ENCODE results near the gene MARCHF6.
"Not testable (repeated sequence)": the region's sequence is repeated elsewhere in the genome, so short reads cannot be mapped to it uniquely, and the experiment has no call there.

The MARCHF6 gene, protein sequence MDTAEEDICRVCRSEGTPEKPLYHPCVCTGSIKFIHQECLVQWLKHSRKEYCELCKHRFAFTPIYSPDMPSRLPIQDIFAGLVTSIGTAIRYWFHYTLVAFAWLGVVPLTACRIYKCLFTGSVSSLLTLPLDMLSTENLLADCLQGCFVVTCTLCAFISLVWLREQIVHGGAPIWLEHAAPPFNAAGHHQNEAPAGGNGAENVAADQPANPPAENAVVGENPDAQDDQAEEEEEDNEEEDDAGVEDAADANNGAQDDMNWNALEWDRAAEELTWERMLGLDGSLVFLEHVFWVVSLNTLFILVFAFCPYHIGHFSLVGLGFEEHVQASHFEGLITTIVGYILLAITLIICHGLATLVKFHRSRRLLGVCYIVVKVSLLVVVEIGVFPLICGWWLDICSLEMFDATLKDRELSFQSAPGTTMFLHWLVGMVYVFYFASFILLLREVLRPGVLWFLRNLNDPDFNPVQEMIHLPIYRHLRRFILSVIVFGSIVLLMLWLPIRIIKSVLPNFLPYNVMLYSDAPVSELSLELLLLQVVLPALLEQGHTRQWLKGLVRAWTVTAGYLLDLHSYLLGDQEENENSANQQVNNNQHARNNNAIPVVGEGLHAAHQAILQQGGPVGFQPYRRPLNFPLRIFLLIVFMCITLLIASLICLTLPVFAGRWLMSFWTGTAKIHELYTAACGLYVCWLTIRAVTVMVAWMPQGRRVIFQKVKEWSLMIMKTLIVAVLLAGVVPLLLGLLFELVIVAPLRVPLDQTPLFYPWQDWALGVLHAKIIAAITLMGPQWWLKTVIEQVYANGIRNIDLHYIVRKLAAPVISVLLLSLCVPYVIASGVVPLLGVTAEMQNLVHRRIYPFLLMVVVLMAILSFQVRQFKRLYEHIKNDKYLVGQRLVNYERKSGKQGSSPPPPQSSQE

DNA sequence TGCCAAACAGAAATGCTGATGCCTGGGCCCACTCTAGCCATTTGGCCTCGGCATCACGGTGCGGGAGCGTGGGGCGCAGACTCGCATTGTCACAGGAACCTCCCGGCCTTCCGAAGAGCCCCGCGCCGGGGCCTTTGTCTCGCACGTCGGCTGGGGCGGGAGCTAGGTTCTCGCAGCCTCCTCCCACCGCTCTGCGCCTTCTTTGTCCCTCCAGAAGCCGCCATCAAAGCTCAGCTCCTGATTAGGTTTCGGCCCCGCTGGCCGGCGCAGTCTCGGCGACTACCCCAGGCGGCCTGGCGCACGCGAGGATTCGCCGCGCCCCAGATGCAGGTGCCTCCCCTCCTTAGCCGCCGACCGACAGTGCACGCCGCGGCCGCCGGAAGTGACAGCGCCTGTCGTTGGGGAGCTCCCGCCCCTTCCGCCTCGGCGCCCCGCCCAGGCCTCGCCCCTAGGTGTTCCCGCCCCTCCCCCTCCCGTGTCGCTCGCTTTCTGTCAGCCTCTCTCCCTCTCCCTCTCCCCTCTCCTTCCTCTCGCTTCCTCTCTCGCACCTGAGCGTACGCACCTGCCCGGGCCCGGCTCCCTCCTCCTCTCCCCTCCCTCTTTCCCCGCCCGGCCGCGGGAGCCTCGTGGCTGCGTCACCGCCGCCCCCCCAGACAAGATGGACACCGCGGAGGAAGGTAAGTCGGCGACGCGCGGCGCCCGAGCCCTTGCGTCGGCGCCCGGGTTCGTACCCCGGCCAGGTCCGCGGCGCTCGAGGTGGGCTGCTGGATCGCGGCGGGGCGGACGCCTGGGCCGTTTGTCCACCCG, at the start of gene MARCHF6:
Gene MARCHF6, plus strand, starts transcription at position 455 of the 807 bp plus-strand sequence. Its CDS starts 204 bp downstream, at position 659.
- peak; percentile 96 for DNase-seq

DNA sequence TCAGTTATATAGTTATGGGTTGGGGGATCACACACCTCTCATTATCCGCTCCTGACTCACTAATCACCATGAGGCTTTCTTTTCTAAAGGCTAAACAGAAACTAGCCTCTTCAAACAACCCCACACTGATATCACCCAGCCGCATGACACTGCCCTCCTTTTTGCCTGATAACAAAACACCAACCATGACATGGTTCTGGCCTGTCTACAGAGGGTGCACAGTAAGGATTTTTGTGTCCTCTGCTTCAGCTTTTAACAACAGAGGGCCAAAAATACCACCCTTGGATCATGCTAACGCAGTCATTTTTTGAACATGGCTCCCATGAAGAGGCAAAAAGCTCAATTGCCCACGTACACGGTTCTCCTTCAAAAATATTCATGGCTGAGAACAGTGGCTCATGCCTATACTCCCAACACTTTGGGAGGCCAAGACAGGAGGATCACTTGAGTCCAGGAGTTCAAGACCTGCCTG, 49.8 kb upstream of the MARCHF6 start:
- DNase-seq = no peak

DNA sequence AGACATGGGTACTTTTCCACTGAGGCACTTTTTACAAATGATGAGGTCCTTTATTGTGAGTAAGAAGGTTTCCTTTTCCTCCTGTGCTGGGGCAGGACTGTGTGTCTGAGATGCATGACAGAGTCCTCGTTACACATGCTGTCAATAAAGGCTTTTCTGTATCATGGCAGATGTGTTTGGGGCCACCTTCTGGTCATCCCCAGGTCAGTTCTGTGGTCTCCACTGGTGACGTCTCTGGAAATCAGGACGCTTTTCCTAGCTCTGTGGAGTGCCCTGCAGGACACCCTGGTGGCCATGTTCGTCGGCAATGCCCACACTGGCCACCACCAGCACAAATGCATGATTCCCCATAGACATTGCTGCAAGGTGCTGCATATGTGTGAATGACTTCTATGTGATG, 48.6 kb upstream of the MARCHF6 start:
- DNase-seq = no peak

DNA sequence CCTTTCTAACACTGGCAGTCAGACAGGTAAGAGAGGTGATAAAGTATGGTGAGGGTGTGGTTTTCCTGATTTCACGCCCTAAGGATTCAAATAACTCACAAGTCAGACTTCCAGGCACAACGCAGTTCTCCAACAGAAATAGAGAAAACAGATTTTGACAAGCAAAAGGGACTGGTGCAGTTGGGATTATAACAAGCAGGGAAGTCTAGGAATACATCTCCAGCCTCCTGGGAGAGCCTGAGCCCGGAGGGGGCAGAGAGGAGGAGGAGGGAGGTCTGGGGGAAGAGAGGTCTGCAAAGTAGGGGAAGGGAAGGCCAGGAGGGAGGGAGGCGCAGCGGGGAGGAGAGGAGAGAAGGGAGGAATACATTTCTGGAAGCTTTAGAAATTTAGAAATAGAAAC, 47.4 kb upstream of the MARCHF6 start:
- DNase-seq = no peak

DNA sequence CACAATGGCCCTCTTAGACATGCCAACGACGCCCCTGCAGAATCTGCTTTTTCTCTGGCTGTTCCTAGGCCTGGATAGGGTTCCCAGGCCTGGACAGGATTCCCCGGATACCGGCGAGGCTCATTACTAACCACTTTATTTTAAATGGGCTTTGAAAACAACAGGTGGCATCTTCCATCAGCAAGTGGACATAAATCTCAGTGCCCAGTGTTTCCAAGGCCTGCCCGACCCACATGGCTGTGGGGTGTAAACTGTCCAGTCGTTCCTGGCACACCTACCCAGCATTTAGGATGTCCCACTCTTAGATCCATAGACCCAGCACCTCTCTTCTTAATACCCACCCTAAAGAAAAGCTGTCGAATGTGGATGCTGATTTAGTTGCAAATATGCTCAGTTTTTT, 46.7 kb upstream of the MARCHF6 start:
- no peak for DNase-seq

DNA sequence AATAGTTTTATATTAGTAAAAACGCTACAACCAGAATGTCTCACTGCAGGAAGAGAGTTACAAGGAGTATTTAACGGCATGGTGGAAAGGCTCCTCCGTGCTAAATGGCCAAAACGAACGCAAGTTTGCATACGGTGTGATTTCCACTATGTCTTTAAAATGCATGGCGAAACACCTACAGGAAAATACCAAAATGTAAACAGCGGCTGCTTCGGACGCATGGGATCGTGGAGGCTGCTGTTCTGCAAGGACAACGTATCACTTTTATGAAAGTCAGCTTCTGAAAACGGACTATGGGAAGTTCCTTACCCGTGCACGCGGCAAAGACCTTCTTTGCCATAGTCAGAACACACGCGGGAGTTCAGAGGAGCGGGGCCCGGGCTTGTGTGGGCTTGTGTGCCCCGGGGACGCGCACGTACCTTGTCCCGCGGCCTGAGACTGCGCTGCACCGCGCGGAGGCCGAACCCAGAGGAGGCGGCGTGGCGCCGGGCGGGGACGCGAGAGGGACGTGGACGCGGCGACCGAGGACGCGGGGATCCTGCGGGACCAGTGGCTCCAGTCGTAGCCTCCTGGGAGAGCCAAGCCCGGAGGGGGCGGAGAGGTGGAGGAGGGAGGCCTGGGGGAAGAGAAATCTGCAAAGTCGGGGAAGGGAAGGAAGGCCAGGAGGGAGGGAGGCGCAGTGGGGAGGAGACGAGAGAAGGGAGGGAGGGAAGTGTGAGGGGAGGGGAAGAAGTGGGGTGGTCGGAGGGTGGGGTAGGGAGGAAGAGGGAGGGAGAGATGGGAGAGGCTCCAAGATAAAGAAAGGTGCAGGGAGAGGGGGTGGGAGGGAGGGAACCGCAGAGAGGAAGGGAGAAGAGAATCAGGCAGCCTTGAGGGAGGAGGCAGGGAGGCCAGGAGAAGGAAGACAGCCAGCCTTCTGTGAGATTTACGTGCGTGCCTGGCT, 46.0 kb upstream of the MARCHF6 start, which contains the start of gene CMBL:
Gene CMBL, minus strand, starts transcription at position 697 of the 943 bp plus-strand sequence. CDS start 17,140 bp downstream, outside the sequence.
- DNase-seq = peak; percentile 49

DNA sequence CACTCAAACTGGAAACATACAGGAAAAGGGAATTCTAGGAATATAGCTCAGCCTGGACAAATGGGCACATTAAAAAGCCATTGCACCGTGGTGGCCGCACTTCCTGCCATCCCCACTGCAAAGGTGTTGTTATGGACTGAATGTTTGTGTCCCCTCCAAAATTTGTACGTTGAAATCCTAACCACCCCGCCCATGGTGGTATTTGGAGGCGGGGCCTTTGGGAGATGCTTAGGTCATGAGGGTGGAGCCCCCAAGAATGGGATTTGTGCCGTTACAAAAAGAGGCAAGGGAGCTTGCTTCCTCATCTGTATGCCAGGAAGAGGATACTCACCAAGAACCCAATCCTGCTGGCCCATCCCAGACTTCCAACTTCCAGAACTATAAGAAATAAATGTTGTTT, 44.7 kb upstream of the MARCHF6 start:
- DNase-seq = no peak

DNA sequence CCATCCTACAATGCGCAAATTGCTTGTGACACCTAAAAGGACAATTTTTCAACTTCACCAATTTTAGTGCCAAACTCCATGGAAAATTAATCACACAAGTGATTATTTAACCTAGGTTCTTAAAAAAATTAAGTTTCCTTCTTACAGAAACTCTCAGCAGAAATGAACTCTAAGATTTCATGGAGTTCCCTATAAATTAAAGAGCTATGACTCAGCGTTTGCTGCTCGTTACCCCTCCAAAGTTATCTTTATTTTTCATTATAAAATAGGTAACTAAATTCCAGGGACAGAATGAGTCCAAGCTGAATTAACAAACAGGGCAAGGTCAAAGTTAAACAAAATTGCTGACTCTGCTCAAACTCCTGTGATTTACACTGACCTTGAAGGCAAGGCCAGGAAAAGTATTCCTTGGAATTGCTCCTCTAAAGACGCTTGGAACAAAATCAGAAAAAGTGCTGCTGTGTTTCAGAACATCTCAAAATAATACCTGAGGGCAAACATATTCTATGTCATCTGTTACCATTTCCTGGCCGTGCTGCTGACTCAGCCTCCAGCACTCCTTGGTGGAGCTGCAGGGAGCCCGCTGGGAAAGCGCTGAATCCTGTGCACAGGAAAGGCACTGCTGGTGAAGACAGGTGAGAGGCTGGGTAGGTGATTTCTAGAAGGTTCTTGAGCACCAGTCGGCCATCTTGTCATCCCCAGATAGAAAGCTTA, 43.3 kb upstream of the MARCHF6 start:
- DNase-seq = peak; percentile 8

DNA sequence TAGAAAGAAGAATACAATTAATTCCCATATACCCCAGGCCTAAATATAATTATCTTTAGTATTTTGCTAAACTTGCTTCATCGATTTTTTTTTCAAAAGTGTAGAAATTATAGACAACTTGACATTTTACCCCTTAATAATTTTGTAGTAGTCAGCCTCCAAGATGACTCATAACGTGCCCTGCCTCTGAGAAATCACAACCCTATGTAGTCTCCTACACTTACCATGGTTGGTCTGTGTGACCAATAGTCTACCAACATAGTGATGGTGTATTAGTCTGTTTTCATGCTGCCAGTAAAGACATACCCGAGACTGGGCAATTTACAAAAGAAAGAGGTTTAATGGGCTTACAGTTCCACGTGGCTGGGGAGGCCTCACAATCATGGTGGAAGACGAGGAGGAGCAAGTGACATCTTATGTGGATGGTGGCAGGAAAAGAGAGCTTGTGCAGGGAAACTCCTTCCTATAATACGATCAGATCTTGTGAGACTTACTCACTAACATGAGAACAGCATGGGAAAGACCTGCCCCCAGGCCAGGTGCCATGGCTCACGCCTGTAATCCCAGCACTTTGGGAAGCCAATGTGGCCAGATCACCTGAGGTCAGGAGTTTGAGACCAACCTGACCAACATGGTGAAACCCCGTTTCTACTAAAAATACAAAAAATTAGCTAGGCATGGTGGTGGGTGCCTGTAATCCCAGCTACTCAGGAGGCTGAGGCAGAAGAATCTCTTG, 42.5 kb upstream of the MARCHF6 start:
- not testable (repeated sequence) for DNase-seq

DNA sequence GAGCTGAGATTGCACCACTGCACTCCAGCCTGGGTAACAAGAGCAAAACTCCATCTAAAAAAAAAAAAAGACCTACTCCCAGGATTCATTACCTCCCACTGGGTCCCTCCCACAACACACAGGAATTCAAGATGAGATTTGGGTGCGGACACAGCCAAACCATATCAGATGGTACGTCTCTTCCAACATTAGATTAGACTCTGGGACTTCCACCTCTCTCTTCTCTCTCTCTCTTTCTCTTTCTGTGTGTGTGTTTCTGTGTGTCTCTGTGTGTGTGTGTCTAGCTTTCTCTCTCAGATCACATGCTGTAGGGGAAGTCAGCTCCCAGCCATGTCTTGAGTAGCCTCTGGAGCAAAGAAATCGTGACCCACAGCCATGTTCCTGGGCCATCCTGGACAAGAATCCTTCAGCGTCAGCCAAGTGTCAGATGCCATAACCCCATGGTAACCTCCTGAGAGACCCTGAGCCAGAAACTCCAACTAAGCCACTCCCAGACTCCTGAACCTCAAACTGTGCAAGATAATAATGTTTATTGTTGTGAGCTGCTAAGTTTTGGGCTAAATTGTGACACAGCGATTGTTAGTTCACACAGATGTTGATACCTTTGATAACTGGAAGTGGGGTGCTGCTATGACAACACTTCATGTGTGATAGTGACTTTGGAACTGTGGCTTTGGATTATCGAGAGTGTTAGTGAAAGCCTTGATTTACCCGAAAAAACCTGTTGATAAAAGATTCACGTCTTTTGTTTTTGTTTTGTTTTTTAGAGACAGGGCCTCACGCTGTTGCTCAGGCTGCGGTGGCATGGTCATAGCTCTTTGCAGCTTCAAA, 41.7 kb upstream of the MARCHF6 start:
- no peak for DNase-seq

DNA sequence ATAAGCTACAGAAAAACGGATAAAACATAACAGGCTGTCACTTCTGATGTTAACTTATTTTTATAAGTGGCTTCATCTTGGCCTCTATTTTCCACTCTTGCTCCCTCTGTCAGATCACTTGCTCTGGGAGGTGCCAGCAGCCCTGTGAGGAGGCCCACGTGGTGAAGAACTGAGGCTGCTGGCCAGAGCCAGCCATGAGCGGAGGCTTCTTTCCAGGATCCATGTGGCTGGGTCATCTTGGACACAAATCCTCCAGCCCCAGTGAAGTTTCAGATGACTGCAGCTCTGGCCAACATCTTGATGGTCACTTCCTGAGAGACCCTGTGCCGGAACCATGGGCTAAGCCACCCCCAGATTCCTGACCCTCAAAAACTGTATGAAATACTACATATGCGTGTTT, 38.3 kb upstream of the MARCHF6 start:
- DNase-seq = no peak

DNA sequence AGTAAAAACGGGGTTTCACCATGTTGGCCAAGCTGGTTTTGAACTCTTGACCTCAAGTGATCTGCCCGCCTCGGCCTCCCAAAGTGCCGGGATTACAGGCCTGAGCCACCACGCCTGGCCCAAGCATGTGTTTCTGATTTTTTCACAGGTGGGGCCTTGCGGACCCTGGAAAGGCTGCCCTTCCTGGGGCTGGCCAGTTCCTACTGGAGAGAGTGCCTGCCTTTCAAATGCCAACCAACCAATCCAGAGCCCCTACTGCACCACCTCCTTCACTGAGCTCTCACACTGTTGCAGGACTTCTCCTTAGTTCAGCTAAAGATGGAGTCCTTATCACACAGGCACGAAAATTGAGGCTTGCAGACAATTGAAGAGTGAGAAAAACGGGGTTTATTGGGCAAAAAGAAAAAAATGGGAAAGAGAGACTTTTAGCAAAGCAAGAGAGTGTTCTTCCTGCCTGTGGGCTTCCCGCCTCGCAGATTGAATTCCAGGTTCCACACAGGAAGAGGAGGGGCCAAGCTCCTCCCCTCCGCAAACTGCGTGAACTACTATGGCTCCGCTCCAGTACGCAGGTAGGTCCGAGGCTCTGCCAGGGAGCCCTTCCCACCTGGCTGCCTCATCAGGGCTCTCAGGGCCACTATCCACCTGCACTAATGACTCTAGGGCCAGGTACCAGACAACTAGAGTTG, 37.5 kb upstream of the MARCHF6 start:
- DNase-seq = no peak

DNA sequence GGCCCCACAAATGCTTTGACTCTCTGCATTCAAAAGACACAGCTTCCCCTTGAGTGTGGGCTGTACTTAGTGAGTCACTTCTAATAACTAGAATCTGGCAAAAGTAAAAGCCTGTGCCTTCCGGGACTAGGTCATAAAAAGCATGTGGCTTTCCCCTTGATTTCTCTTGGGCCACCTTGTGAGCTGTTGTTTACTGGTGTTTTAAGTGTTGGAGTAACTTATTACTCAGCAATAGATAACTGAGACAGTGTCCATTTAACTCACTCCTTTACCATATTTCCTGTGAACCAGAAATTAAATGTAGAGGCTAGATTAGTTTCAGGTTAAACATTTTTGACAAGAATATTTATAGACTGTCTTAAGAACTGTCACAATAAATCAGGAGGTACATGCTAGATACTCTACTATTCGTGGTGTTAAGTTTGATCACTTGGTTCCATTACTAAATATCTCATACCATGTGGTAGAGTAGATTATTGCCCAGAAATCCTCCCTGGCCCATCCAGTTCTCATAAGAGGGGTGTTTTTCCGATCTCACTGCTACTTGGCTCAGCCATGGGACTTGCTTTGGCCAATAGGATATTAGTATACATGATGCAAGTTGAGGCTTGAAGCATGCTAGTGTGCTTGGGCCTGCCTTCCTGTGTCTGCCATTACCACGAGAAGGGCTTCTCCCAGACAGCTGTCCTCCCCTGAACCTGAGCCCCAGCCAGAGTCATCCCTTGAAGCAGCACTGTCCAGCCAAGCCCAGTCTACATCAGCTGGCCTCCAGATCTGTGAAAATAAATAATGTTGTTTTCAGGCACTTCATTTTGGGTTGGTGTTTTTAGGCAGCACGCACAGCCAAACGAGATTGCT, 35.4 kb upstream of the MARCHF6 start:
- no peak for DNase-seq

DNA sequence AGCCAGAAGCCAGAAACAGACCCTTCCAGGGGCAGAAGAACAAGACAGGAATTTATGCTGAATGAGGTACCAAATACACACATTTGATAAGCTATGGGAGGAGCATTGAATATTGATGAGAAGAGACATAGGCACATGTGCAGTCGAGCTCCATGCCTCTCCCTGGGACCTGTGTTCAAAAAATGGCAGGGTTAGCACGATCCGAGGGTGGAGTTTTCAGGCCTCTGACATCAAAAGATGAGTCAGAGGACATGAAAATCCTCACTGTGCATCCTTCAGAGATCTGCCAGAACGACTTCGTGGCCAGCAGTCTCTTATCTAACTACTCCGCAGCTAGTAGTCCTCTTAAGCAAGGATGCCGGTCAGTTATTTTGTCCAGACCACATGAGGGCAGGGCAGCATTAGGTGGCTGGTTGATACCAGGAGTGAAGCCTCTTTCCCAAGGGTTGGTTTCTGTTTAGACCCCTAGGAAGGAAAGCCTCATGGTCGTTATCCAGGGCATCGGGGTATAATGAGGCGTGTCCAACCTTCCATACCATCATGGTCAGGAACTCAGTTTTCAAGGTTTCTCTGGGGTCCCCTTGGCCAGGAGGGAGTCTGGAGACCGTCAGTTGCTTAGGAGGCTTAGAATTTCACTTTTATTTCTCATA, 34.2 kb upstream of the MARCHF6 start:
- DNase-seq = no peak

DNA sequence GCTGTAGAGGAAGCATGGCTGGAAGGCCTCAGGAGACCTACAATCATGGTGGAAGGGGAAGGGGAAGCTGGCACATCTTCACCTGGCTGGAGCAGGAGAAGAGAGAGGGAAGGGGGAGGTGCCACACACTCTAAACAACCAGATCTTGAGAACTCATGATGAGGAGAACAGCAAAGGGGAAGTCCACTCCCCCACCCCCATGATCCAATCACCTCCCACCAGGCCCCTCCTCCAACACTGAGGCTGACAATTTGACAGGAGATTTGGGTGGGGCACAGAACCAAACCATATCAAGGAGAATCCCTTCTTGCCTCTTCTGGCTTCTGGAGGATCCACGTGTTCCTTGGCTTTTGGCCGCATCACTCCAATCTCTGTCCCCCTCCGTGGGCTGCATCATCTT, 32.7 kb upstream of the MARCHF6 start:
- DNase-seq = no peak

DNA sequence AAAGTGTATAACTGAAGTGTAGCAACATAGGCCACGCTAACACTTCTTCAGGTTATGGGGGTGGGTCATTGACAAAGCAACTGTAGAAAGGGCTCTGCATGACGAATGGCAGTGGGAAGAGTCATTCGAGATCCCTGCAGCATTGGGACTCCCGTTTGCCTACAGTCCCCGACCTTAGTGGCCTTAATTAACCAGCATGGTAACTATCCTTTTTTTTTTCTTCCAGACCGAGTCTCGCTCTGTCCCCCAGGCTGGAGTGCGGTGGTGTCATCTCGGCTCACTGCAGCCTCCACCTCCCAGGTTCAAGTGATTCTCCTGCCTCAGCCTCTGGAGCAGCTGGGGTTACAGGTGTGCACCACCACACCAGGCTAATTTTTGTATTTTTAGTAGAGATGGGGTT, 31.6 kb upstream of the MARCHF6 start:
- no peak for DNase-seq

Data from stimulated activated CD4-positive, alpha-beta T cell treated with anti-CD3 and anti-CD28 coated beads, Interleukin-15, amount 100 ng/mL, for 24 hours (primary cell).